HG02759 (cell line): ENCODE measurements around the gene HIPK2.
"Not testable (repeated sequence)": the region's sequence is repeated elsewhere in the genome, so short reads cannot be mapped to it uniquely, and the experiment has no call there.

Experiments
- ATAC-seq: cut with Tn5 transposase; IDR thresholded peaks from one replicate; pipeline ENCODE4 v1.9.1; 2021; ENCODE audit warnings: mild to moderate bottlenecking, moderate library complexity; ENCODE audit not compliant: unreplicated experiment

Gene HIPK2

GRCh38 chr7:139635526-139636302 lies 142.1 kb downstream of the HIPK2 start:
- ATAC-seq, result no peak

GRCh38 chr7:139634087-139634486 lies 143.7 kb downstream of the HIPK2 start:
- no peak for ATAC-seq

- no peak for ATAC-seq
Observed at GRCh38 chr7:139631520-139632031, 146.2 kb downstream of the HIPK2 start.

- ATAC-seq, result no peak
Observed at GRCh38 chr7:139630643-139631519, 146.9 kb downstream of the HIPK2 start.

- ATAC-seq, result no peak
Observed at GRCh38 chr7:139629392-139630082, 148.3 kb downstream of the HIPK2 start.

GRCh38 chr7:139627831-139628230 lies 150.0 kb downstream of the HIPK2 start:
- ATAC-seq, result no peak

GRCh38 chr7:139626817-139627216 lies 151.0 kb downstream of the HIPK2 start:
- no peak for ATAC-seq

GRCh38 chr7:139623518-139623917 lies 154.3 kb downstream of the HIPK2 start:
- ATAC-seq, result no peak

- ATAC-seq, result peak; percentile 63
Observed at GRCh38 chr7:139620676-139621344, 157.0 kb downstream of the HIPK2 start.

- ATAC-seq, result no peak
Observed at GRCh38 chr7:139619367-139619657, 158.5 kb downstream of the HIPK2 start.

GRCh38 chr7:139618482-139619366 lies 159.1 kb downstream of the HIPK2 start:
- no peak for ATAC-seq

- no peak for ATAC-seq
Observed at GRCh38 chr7:139617074-139617473, 160.7 kb downstream of the HIPK2 start.

GRCh38 chr7:139614886-139615285 lies 162.9 kb downstream of the HIPK2 start:
- no peak for ATAC-seq

GRCh38 chr7:139613971-139614411 lies 163.8 kb downstream of the HIPK2 start:
- ATAC-seq, result no peak

- ATAC-seq, result not testable (repeated sequence)
Observed at GRCh38 chr7:139611556-139611955, 166.2 kb downstream of the HIPK2 start.

GRCh38 chr7:139610595-139610994 lies 167.2 kb downstream of the HIPK2 start:
- ATAC-seq, result no peak

- ATAC-seq, result no peak
Observed at GRCh38 chr7:139603896-139604295, 173.9 kb downstream of the HIPK2 start.

GRCh38 chr7:139603282-139603681 lies 174.5 kb downstream of the HIPK2 start:
- ATAC-seq, result no peak

- ATAC-seq, result peak; percentile 43
Observed at GRCh38 chr7:139602143-139602722, 175.6 kb downstream of the HIPK2 start.
